Brain microvascular endothelial cell (primary cell): ENCODE data around the gene MEPE.
A peak's percentile ranks its signal among the peaks of the same experiment; 100 is the strongest.

ENCODE experiments used
- DNase-seq: peaks from one replicate; pipeline ENCODE4 v3.0.0-alpha.2; 2020
- H3K27ac ChIP-seq: fragments of 250-450 bp; sonication (Bioruptor Pico); 2 replicates; pipeline ENCODE4 v1.5.1; 2020; ENCODE audit warnings: mild to moderate bottlenecking, moderate library complexity
- H3K27me3 ChIP-seq: fragments of 250-450 bp; sonication (Bioruptor Pico); replicated peaks from 2 replicates; pipeline ENCODE4 v1.5.1; 2020; ENCODE audit warnings: mild to moderate bottlenecking
- H3K36me3 ChIP-seq: fragments of 250-450 bp; sonication (Bioruptor Pico); replicated peaks from 2 replicates; pipeline ENCODE4 v1.5.1; 2020; ENCODE audit warnings: mild to moderate bottlenecking
- H3K4me3 ChIP-seq: 2 replicates; pipeline ENCODE4 v1.5.1; 2011; ENCODE audit warnings: low read depth, mild to moderate bottlenecking, control low read depth, low read length, moderate library complexity
- in situ Hi-C: cut with HindIII; loops from 2 replicates; pipeline ENCODE4 v1.10.0; 2017; ENCODE audit warnings: low sequenced_read_pairs, low pct_ligation_motif_present
- TF ChIP-seq, protein P1 (sequence below): IDR thresholded peaks from 2 replicates; pipeline ENCODE4 v1.5.1; 2011; ENCODE audit warnings: low read depth, mild to moderate bottlenecking, moderate library complexity, low read length, control low read depth, inconsistent platforms; ENCODE audit errors: missing control alignments

MEPE gene

DNA sequence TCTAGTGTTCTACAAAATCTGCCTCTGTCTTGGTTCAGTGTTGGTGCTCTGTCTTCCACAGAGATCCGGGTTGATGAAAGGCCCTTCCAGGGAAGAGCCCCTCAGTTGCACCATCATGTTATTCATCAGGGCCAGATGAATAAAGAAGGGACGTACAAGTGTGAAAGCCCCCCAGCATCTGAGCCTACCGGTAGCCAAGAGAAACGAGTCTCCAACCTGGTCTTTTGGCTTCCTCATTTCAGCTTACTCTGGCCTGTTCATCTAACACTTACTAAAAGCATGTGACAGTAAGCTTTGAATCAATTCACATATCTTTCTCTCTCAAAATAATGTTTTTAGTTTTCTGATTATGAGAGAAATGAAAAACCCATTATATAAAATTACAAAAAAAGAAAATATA is 19.2 kb downstream of the MEPE start:
- no peaks in the 10 kb centered on the region for H3K27me3 ChIP-seq
- DNase-seq, result no peak
- H3K36me3 ChIP-seq, result no peaks in the 10 kb centered on the region
- TF ChIP-seq, protein P1, sequence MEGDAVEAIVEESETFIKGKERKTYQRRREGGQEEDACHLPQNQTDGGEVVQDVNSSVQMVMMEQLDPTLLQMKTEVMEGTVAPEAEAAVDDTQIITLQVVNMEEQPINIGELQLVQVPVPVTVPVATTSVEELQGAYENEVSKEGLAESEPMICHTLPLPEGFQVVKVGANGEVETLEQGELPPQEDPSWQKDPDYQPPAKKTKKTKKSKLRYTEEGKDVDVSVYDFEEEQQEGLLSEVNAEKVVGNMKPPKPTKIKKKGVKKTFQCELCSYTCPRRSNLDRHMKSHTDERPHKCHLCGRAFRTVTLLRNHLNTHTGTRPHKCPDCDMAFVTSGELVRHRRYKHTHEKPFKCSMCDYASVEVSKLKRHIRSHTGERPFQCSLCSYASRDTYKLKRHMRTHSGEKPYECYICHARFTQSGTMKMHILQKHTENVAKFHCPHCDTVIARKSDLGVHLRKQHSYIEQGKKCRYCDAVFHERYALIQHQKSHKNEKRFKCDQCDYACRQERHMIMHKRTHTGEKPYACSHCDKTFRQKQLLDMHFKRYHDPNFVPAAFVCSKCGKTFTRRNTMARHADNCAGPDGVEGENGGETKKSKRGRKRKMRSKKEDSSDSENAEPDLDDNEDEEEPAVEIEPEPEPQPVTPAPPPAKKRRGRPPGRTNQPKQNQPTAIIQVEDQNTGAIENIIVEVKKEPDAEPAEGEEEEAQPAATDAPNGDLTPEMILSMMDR, result no peak
- no peak overlapping the region for H3K4me3 ChIP-seq
- in situ Hi-C loops, result loop anchor here (10.0 kb wide), 1 partner anchor 123 kb away; the partner anchor contains the start of gene SPP1
- no peak overlapping the region for H3K27ac ChIP-seq

DNA sequence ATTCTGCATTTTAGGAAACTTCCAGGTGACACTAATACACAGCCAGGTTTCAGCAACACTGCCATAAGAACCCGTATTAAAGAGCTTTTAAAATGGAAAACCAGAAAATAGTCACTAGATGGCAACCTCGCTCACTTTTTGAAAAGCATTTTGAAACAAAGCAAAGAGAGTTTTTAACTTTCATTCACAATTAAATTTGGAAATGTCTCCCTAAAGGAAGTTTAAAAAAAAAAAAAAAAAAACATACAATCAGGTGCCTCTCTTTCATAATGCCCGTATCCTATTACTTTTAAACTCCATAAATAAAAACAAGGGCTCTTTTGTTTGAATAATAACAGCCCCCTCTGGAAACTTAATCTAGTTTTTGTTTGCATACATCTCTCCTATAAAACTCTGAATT is 20.3 kb downstream of the MEPE start:
- no peak overlapping the region for H3K27ac ChIP-seq
- no peak overlapping the region for H3K4me3 ChIP-seq
- in situ Hi-C loops, result loop anchor here (10.0 kb wide), 1 partner anchor 122 kb away; the partner anchor contains the start of gene SPP1
- H3K36me3 ChIP-seq, result no peaks in the 10 kb centered on the region
- H3K27me3 ChIP-seq, result no peaks in the 10 kb centered on the region
- TF ChIP-seq, protein P1, result peak; percentile 30
- DNase-seq, result peak; percentile 37

- in situ Hi-C loops, result loop anchor here (10.0 kb wide), 1 partner anchor 121 kb away; the partner anchor contains the start of gene SPP1
- Histone ChIP-seq H3K27me3 (no peaks in the 10 kb centered on the region), H3K36me3 (no peaks in the 10 kb centered on the region), H3K4me3 (no peak overlapping the region), H3K27ac (no peak overlapping the region)
- TF ChIP-seq, protein P1, result no peak
- DNase-seq, result no peak
Observed at GRCh38 chr4:87853891-87854290, 21.1 kb downstream of the MEPE start.

GRCh38 chr4:87855559-87855958 is 22.8 kb downstream of the MEPE start:
- in situ Hi-C loops, result loop anchor here (10.0 kb wide), 1 partner anchor 119 kb away; the partner anchor contains the start of gene SPP1
- H3K4me3 ChIP-seq, result no peak overlapping the region
- no peak for DNase-seq
- H3K36me3 ChIP-seq, result no peaks in the 10 kb centered on the region
- no peaks in the 10 kb centered on the region for H3K27me3 ChIP-seq
- H3K27ac ChIP-seq, result no peak overlapping the region
- TF ChIP-seq, protein P1, result no peak

DNA sequence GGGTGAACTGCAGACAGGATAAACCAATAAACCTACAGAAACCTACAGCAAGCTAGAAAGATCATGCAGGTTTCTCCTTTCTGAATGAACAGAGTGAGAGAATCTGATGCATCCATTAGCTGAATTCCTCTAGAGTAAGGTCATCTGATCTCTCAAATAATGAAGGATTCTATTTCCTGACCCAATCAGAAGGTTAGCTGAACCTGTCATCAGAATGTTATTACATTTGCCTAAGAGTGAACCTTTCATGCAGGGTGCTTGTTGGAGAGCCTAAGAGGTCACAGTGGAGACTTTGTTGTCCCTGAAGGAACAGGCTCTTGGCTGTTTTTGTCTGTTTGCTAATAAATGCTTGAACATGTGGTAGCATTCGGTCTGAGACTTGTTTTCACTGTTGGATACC is 24.0 kb downstream of the MEPE start:
- in situ Hi-C loops, result loop anchor here (10.0 kb wide), 1 partner anchor 118 kb away; the partner anchor contains the start of gene SPP1
- no peaks in the 10 kb centered on the region for H3K27me3 ChIP-seq
- TF ChIP-seq, protein P1, result no peak
- no peak overlapping the region for H3K27ac ChIP-seq
- no peak overlapping the region for H3K4me3 ChIP-seq
- DNase-seq, result no peak
- no peaks in the 10 kb centered on the region for H3K36me3 ChIP-seq

DNA sequence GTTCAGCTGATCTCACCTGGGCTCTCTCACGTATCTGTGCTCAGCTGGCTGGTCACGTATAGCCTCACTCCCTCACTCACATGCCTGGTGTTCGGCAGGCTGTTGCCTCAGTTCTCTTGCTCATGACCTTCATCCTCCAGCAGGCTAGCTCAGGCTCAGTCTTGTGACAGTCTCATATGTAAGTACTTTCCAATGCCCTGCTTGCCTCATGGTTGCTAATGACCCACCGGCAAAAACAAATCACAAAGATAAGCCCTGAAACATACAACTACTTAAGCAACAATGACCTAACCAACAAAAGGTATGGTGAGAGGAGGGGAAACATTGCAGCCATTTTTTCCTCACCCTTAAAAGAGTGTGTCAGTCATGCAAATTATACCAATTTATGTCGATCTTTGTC is 25.0 kb downstream of the MEPE start:
- no peak for DNase-seq
- H3K36me3 ChIP-seq, result no peaks in the 10 kb centered on the region
- H3K27me3 ChIP-seq, result no peaks in the 10 kb centered on the region
- no peak overlapping the region for H3K4me3 ChIP-seq
- no peak overlapping the region for H3K27ac ChIP-seq
- in situ Hi-C loops, result loop anchor here (10.0 kb wide), 1 partner anchor 117 kb away; the partner anchor contains the start of gene SPP1
- TF ChIP-seq, protein P1, result no peak
